A549 (cell line): ENCODE results near the gene TC2N. TPM values are rescaled to one million over a fixed set of nuclear protein-coding genes. Genes with fewer than 3 reads are reported as not detected.

ENCODE experiments used
- ATAC-seq, 2 experiments: fragments of 200-7000 bp in 1 of 2; fragments of >200 bp in 1 of 2; cut with Nextera tagmentation in 1 of 2; cut with Tn5 transposase in 1 of 2; 3 replicates each; pipeline versions ENCODE4 v1.8.0 to v1.9.1; 2018 to 2020; ENCODE audit warnings: mild to moderate bottlenecking in 1 of 2, moderate library complexity in 1 of 2
- CTCF ChIA-PET: fragments of 300-600 bp; sonication (Branson Sonifier 250); formaldehyde crosslinking; extraction: SDS; loops from one replicate; lab custom pipeline; 2021; ENCODE audit warnings: antibody characterized with exemption, inconsistent platforms; lab: Yijun Ruan, JAX
- POLR2A ChIA-PET: fragments of 350-600 bp; formaldehyde crosslinking; extraction: SDS; loops from one replicate; lab custom pipeline; 2021; ENCODE audit warnings: antibody characterized with exemption, inconsistent platforms; lab: Yijun Ruan, JAX
- DNase-seq, 2 experiments: peaks; one replicate each; pipeline versions ENCODE4 v3.0.0 to v3.0.0-alpha.2; 2011 to 2016; ENCODE audit warnings: low read depth in 1 of 2, low spot score in 1 of 2
- FAIRE-seq: peaks from 2 replicates; lab custom pipeline; 2011; peaks lifted over from hg19 to GRCh38; lab: Jason Lieb, UNC
- H3K27ac ChIP-seq, 2 experiments: fragments of >200 bp; sonication (Bioruptor Twin); formaldehyde crosslinking; 3 replicates each; pipeline ENCODE4 v1.5.1; 2016 to 2017
- H3K4me1 ChIP-seq: fragments of >200 bp; sonication (Bioruptor Twin); formaldehyde crosslinking; 3 replicates; pipeline ENCODE4 v1.6.1; 2016
- H3K4me2 ChIP-seq: fragments of >200 bp; sonication (Bioruptor Twin); formaldehyde crosslinking; 3 replicates; pipeline ENCODE4 v1.6.1; 2016
- H3K4me3 ChIP-seq: fragments of >200 bp; sonication (Bioruptor Twin); formaldehyde crosslinking; 3 replicates; pipeline ENCODE4 v1.5.1; 2016
- H3K9me3 ChIP-seq: fragments of >200 bp; sonication (Bioruptor Twin); formaldehyde crosslinking; 3 replicates; pipeline ENCODE4 v1.6.1; 2016
- BHLHE40 ChIP-seq: IDR thresholded peaks from 2 replicates; pipeline ENCODE4 v1.6.1; 2012; ENCODE audit warnings: low read depth, low read length, inconsistent platforms
- CBX2 ChIP-seq: fragments of 200-600 bp; sonication (generic); IDR thresholded peaks from 2 replicates; pipeline ENCODE4 v1.6.1; 2016; ENCODE audit warnings: low read depth, mild to moderate bottlenecking, borderline replicate concordance
- CHD2 ChIP-seq: fragments of 150-350 bp; IDR thresholded peaks from 2 replicates; pipeline ENCODE4 v1.6.1; 2014; ENCODE audit warnings: low read length; ENCODE audit not compliant: partially characterized antibody
- EHMT2 ChIP-seq: fragments of 200-600 bp; sonication (generic); IDR thresholded peaks from 2 replicates; pipeline ENCODE4 v1.6.1; 2016; ENCODE audit warnings: antibody characterized with exemption, low read depth, mild to moderate bottlenecking, moderate library complexity
- GATA3 ChIP-seq: IDR thresholded peaks from 2 replicates; pipeline ENCODE4 v1.6.1; 2012; ENCODE audit warnings: borderline replicate concordance
- JUN ChIP-seq, 2 experiments: fragments of >200 bp; sonication (Bioruptor Twin); formaldehyde crosslinking; IDR thresholded peaks; 2 replicates in 1 of 2; 3 replicates in 1 of 2; pipeline ENCODE4 v1.6.1; 2016 to 2017
- JUNB ChIP-seq: fragments of >200 bp; sonication (Bioruptor Twin); formaldehyde crosslinking; IDR thresholded peaks from 2 replicates; pipeline ENCODE4 v1.6.1; 2016
- KDM1A ChIP-seq: fragments of 200-600 bp; sonication (generic); IDR thresholded peaks from 2 replicates; pipeline ENCODE4 v1.6.1; 2016; ENCODE audit warnings: low read depth, mild to moderate bottlenecking
- KDM5A ChIP-seq: fragments of 200-600 bp; sonication (generic); IDR thresholded peaks from 2 replicates; pipeline ENCODE4 v1.6.1; 2016; ENCODE audit warnings: antibody characterized with exemption, mild to moderate bottlenecking
- MAZ ChIP-seq: fragments of 150-350 bp; IDR thresholded peaks from 2 replicates; pipeline ENCODE4 v1.6.1; 2014; ENCODE audit warnings: antibody characterized with exemption, low read depth, low read length, borderline replicate concordance
- NFE2L2 ChIP-seq: fragments of 150-350 bp; conservative IDR thresholded peaks from 2 replicates; pipeline ENCODE4 v1.6.1; 2014; ENCODE audit warnings: low read length
- PHF8 ChIP-seq: fragments of 200-600 bp; sonication (generic); IDR thresholded peaks from 2 replicates; pipeline ENCODE4 v1.6.1; 2016; ENCODE audit warnings: low read depth, mild to moderate bottlenecking, antibody characterized with exemption, moderate library complexity, borderline replicate concordance
- POLR2A ChIP-seq: IDR thresholded peaks from 2 replicates; pipeline ENCODE4 v1.6.1; 2012; ENCODE audit warnings: mild to moderate bottlenecking, low read length
- RAD21 ChIP-seq, 2 experiments: fragments of >200 bp in 1 of 2; sonication (Bioruptor Twin) in 1 of 2; formaldehyde crosslinking in 1 of 2; IDR thresholded peaks in 1 of 2; conservative IDR thresholded peaks in 1 of 2; 2 replicates in 1 of 2; 3 replicates in 1 of 2; pipeline ENCODE4 v1.6.1; 2012 to 2018; ENCODE audit warnings: inconsistent platforms in 1 of 2
- RCOR1 ChIP-seq: fragments of 150-350 bp; IDR thresholded peaks from 2 replicates; pipeline ENCODE4 v1.6.1; 2014; ENCODE audit warnings: antibody characterized with exemption, low read length, low read depth
- SMC3 ChIP-seq: fragments of >200 bp; sonication (Bioruptor Twin); formaldehyde crosslinking; IDR thresholded peaks from 3 replicates; pipeline ENCODE4 v1.6.1; 2018; ENCODE audit warnings: inconsistent platforms
- SREBF2 ChIP-seq: fragments of 450-650 bp; IDR thresholded peaks from 2 replicates; pipeline ENCODE4 v1.6.1; 2014; ENCODE audit warnings: mild to moderate bottlenecking, moderate library complexity
- ZC3H11A ChIP-seq: fragments of 450-650 bp; IDR thresholded peaks from 2 replicates; pipeline ENCODE4 v1.6.1; 2014; ENCODE audit warnings: antibody characterized with exemption, mild to moderate bottlenecking
- ZFP36 ChIP-seq: fragments of 450-650 bp; IDR thresholded peaks from 2 replicates; pipeline ENCODE4 v1.6.1; 2014; ENCODE audit warnings: borderline replicate concordance; ENCODE audit not compliant: partially characterized antibody
- ZSCAN20 ChIP-seq: fragments of 250-450 bp; sonication (Bioruptor Pico); IDR thresholded peaks from 2 replicates; pipeline ENCODE4 v1.8.0; 2022; ENCODE audit warnings: mild to moderate bottlenecking, moderate library complexity
- WGBS: methylation state at CpG from one replicate; pipeline ENCODE4 v1.1.6; 2017; ENCODE audit errors: missing lambda C conversion rate; 5-methylcytosine and 5-hydroxymethylcytosine counted together
- polyA plus RNA-seq, 4 experiments: library from polyadenylated mRNA; depleted of rRNA in 3 of 4; stranded (reverse); fragments of >200 nt; fragmentation: RNase III in 1 of 4; extraction: RNeasy Plus Mini Kit Qiagen cat#74134 plus additional on column Dnase treatment in 1 of 4; gene quantifications; 2 replicates in 3 of 4; 3 replicates in 1 of 4; pipeline ENCODE4 v1.2.3, GENCODE V29; 2011 to 2017
- TF ChIP-seq, protein P1 (sequence below): fragments of 200-600 bp; sonication (generic); IDR thresholded peaks from 2 replicates; pipeline ENCODE4 v1.6.1; 2016; ENCODE audit warnings: antibody characterized with exemption, mild to moderate bottlenecking, moderate library complexity
- TF ChIP-seq, protein P2 (sequence below): fragments of 250-450 bp; sonication (Bioruptor Pico); IDR thresholded peaks from 2 replicates; pipeline ENCODE4 v1.5.0; 2020; ENCODE audit warnings: low read depth, mild to moderate bottlenecking, moderate library complexity
- TF ChIP-seq, protein P3 (sequence below): fragments of 250-450 bp; sonication (Bioruptor Pico); IDR thresholded peaks from 2 replicates; pipeline ENCODE4 v1.5.0; 2021; ENCODE audit warnings: mild to moderate bottlenecking, moderate library complexity, borderline replicate concordance

The TC2N gene
- polyA plus RNA-seq, 2 of the 4 experiments (the other 2 are of a cell fraction), result 0.43 to 5.5 TPM

- no peak for DNase-seq
- WGBS, result 0% methylated on average over 1 of the region's 1 CpG
- CTCF ChIA-PET, result no interaction called here
- POLR2A ChIA-PET, result no interaction called here
- no peak for FAIRE-seq
- H3K27ac ChIP-seq, result no peak overlapping the region
- no peak overlapping the region for H3K4me2 ChIP-seq
- H3K4me3 ChIP-seq, result no peak overlapping the region
- no peaks in the 10 kb centered on the region for H3K4me1 ChIP-seq
- TF ChIP-seq RAD21 (conservative IDR thresholded peaks at IDR 0.05 in 1 of 2, IDR thresholded peaks at IDR 0.05 in 1 of 2) (no peak), RCOR1 (no peak), BHLHE40 (no peak), ZFP36 (no peak), KDM5A (no peak), ZC3H11A (no peak), GATA3 (no peak), MAZ (no peak), JUN (IDR thresholded peaks at IDR 0.05) (no peak)
- TF ChIP-seq, protein P1, sequence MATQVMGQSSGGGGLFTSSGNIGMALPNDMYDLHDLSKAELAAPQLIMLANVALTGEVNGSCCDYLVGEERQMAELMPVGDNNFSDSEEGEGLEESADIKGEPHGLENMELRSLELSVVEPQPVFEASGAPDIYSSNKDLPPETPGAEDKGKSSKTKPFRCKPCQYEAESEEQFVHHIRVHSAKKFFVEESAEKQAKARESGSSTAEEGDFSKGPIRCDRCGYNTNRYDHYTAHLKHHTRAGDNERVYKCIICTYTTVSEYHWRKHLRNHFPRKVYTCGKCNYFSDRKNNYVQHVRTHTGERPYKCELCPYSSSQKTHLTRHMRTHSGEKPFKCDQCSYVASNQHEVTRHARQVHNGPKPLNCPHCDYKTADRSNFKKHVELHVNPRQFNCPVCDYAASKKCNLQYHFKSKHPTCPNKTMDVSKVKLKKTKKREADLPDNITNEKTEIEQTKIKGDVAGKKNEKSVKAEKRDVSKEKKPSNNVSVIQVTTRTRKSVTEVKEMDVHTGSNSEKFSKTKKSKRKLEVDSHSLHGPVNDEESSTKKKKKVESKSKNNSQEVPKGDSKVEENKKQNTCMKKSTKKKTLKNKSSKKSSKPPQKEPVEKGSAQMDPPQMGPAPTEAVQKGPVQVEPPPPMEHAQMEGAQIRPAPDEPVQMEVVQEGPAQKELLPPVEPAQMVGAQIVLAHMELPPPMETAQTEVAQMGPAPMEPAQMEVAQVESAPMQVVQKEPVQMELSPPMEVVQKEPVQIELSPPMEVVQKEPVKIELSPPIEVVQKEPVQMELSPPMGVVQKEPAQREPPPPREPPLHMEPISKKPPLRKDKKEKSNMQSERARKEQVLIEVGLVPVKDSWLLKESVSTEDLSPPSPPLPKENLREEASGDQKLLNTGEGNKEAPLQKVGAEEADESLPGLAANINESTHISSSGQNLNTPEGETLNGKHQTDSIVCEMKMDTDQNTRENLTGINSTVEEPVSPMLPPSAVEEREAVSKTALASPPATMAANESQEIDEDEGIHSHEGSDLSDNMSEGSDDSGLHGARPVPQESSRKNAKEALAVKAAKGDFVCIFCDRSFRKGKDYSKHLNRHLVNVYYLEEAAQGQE, result no peak
- no peak for ATAC-seq
- no peaks in the 10 kb centered on the region for H3K9me3 ChIP-seq
These were observed 36.0 kb downstream of the TC2N start for GRCh38 chr14:91831337-91831736.

DNA sequence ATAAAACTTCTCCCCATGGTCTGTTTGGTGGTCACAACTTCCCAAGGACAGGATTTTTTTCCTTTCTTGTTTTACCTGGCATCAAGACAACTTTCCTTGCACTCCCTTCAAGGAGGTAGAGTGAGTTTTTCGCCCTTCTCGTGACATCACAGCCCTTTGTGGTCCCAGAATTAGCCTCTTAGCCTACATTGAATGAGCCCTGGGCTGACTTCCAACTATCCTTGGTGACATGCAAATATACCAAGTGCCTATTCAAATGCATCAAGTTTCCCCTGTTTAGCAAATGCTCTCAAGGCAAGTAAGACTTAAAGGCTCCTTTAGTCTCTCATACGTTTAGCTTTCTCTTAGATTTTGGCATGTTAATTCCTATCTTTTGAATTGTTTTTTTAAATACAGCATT is 36.6 kb downstream of the TC2N start:
- H3K9me3 ChIP-seq, result no peaks in the 10 kb centered on the region
- FAIRE-seq (peak; percentile 32), DNase-seq (no peak), ATAC-seq (no peak)
- H3K27ac ChIP-seq, result no peak overlapping the region
- POLR2A ChIA-PET, result no interaction called here
- no peaks in the 10 kb centered on the region for H3K4me1 ChIP-seq
- CTCF ChIA-PET, result no interaction called here
- TF ChIP-seq RCOR1 (no peak), POLR2A (no peak), ZSCAN20 (CRISPR knock-in tag) (no peak), CBX2 (no peak), EHMT2 (no peak), ZFP36 (no peak), KDM1A (no peak), SMC3 (no peak), JUNB (no peak), MAZ (no peak), CHD2 (no peak), PHF8 (no peak), RAD21 (conservative IDR thresholded peaks at IDR 0.05 in 1 of 2, IDR thresholded peaks at IDR 0.05 in 1 of 2) (no peak), SREBF2 (no peak), NFE2L2 (no peak)
- TF ChIP-seq, protein P2, sequence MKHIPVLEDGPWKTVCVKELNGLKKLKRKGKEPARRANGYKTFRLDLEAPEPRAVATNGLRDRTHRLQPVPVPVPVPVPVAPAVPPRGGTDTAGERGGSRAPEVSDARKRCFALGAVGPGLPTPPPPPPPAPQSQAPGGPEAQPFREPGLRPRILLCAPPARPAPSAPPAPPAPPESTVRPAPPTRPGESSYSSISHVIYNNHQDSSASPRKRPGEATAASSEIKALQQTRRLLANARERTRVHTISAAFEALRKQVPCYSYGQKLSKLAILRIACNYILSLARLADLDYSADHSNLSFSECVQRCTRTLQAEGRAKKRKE (CRISPR knock-in tag), result no peak
- TF ChIP-seq, protein P3, sequence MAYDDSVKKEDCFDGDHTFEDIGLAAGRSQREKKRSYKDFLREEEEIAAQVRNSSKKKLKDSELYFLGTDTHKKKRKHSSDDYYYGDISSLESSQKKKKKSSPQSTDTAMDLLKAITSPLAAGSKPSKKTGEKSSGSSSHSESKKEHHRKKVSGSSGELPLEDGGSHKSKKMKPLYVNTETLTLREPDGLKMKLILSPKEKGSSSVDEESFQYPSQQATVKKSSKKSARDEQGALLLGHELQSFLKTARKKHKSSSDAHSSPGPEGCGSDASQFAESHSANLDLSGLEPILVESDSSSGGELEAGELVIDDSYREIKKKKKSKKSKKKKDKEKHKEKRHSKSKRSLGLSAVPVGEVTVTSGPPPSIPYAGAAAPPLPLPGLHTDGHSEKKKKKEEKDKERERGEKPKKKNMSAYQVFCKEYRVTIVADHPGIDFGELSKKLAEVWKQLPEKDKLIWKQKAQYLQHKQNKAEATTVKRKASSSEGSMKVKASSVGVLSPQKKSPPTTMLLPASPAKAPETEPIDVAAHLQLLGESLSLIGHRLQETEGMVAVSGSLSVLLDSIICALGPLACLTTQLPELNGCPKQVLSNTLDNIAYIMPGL (CRISPR knock-in tag), result no peak
- WGBS, result 72% methylated on average over 3 of the region's 3 CpGs
- H3K4me2 ChIP-seq, result no peak overlapping the region
- no peak overlapping the region for H3K4me3 ChIP-seq
